ENCODE measurements around the gene CYP2A13.
"Not testable (repeated sequence)": the region's sequence is repeated elsewhere in the genome, so short reads cannot be mapped to it uniquely, and the experiment has no call there.

GRCh38 chr19:41053331-41053730 lies 34.9 kb upstream of the CYP2A13 start:
- not testable (repeated sequence) for TF ChIP-seq CTCF, EP300 (IDR thresholded peaks at IDR 0.05)
